ENCODE measurements around the gene CAMTA1.
"Not testable (repeated sequence)": the region's sequence is repeated elsewhere in the genome, so short reads cannot be mapped to it uniquely, and the experiment has no call there.

Gene CAMTA1

GRCh38 chr1:7589080-7589735 lies 804.0 kb downstream of the CAMTA1 start:
- H3K9ac ChIP-seq (ENCODE audit: low read depth, low read length): no peak overlapping the region
- WGBS: 93% methylated on average over 14 of the region's 14 CpGs
- H3K27ac ChIP-seq (ENCODE audit: low read depth, low read length): no peak overlapping the region
- H3K36me3 ChIP-seq (ENCODE audit: insufficient read depth, low read length): no peaks in the 10 kb centered on the region
- no peaks in the 10 kb centered on the region for H3K27me3 ChIP-seq (ENCODE audit: insufficient read depth, low read length)
- H3K9me3 ChIP-seq (ENCODE audit: insufficient read depth, low read depth, low read length): no peaks in the 10 kb centered on the region
- H3K4me3 ChIP-seq (ENCODE audit: low read length): no peak overlapping the region
- no peaks in the 10 kb centered on the region for H3K4me1 ChIP-seq (ENCODE audit: insufficient read depth, low read length)

GRCh38 chr1:7589774-7590425 lies 804.6 kb downstream of the CAMTA1 start:
- Histone ChIP-seq H3K4me3 (ENCODE audit: low read length) (no peak overlapping the region), H3K9me3 (ENCODE audit: insufficient read depth, low read depth, low read length) (no peaks in the 10 kb centered on the region), H3K4me1 (ENCODE audit: insufficient read depth, low read length) (no peaks in the 10 kb centered on the region), H3K36me3 (ENCODE audit: insufficient read depth, low read length) (no peaks in the 10 kb centered on the region), H3K27me3 (ENCODE audit: insufficient read depth, low read length) (no peaks in the 10 kb centered on the region), H3K9ac (ENCODE audit: low read depth, low read length) (no peak overlapping the region), H3K27ac (ENCODE audit: low read depth, low read length) (no peak overlapping the region)
- WGBS: 88% methylated on average over 10 of the region's 10 CpGs

- H3K4me3 ChIP-seq (ENCODE audit: low read length): no peak overlapping the region
- H3K36me3 ChIP-seq (ENCODE audit: insufficient read depth, low read length): no peaks in the 10 kb centered on the region
- no peak overlapping the region for H3K27ac ChIP-seq (ENCODE audit: low read depth, low read length)
- H3K27me3 ChIP-seq (ENCODE audit: insufficient read depth, low read length): no peaks in the 10 kb centered on the region
- WGBS: 93% methylated on average over 4 of the region's 4 CpGs
- no peak overlapping the region for H3K9ac ChIP-seq (ENCODE audit: low read depth, low read length)
- H3K4me1 ChIP-seq (ENCODE audit: insufficient read depth, low read length): no peaks in the 10 kb centered on the region
- no peaks in the 10 kb centered on the region for H3K9me3 ChIP-seq (ENCODE audit: insufficient read depth, low read depth, low read length)
Observed at GRCh38 chr1:7590426-7590790, 805.2 kb downstream of the CAMTA1 start.

GRCh38 chr1:7591565-7591964 lies 806.3 kb downstream of the CAMTA1 start:
- no peaks in the 10 kb centered on the region for H3K4me1 ChIP-seq (ENCODE audit: insufficient read depth, low read length)
- H3K27ac ChIP-seq (ENCODE audit: low read depth, low read length): no peak overlapping the region
- 92% methylated on average over 9 of the region's 10 CpGs for WGBS
- H3K27me3 ChIP-seq (ENCODE audit: insufficient read depth, low read length): no peaks in the 10 kb centered on the region
- H3K36me3 ChIP-seq (ENCODE audit: insufficient read depth, low read length): no peaks in the 10 kb centered on the region
- H3K4me3 ChIP-seq (ENCODE audit: low read length): no peak overlapping the region
- H3K9me3 ChIP-seq (ENCODE audit: insufficient read depth, low read depth, low read length): no peaks in the 10 kb centered on the region
- no peak overlapping the region for H3K9ac ChIP-seq (ENCODE audit: low read depth, low read length)

GRCh38 chr1:7592120-7592798 lies 807.0 kb downstream of the CAMTA1 start:
- Histone ChIP-seq H3K4me1 (ENCODE audit: insufficient read depth, low read length) (no peaks in the 10 kb centered on the region), H3K9ac (ENCODE audit: low read depth, low read length) (no peak overlapping the region), H3K27me3 (ENCODE audit: insufficient read depth, low read length) (no peaks in the 10 kb centered on the region), H3K4me3 (ENCODE audit: low read length) (no peak overlapping the region), H3K9me3 (ENCODE audit: insufficient read depth, low read depth, low read length) (no peaks in the 10 kb centered on the region), H3K27ac (ENCODE audit: low read depth, low read length) (no peak overlapping the region), H3K36me3 (ENCODE audit: insufficient read depth, low read length) (no peaks in the 10 kb centered on the region)
- WGBS: 94% methylated on average over 14 of the region's 14 CpGs

GRCh38 chr1:7594002-7594713 lies 808.9 kb downstream of the CAMTA1 start:
- no peaks in the 10 kb centered on the region for H3K4me1 ChIP-seq (ENCODE audit: insufficient read depth, low read length)
- H3K27me3 ChIP-seq (ENCODE audit: insufficient read depth, low read length): no peaks in the 10 kb centered on the region
- H3K4me3 ChIP-seq (ENCODE audit: low read length): no peak overlapping the region
- H3K9me3 ChIP-seq (ENCODE audit: insufficient read depth, low read depth, low read length): no peaks in the 10 kb centered on the region
- no peak overlapping the region for H3K9ac ChIP-seq (ENCODE audit: low read depth, low read length)
- 65% methylated on average over 5 of the region's 5 CpGs for WGBS
- no peak overlapping the region for H3K27ac ChIP-seq (ENCODE audit: low read depth, low read length)
- no peaks in the 10 kb centered on the region for H3K36me3 ChIP-seq (ENCODE audit: insufficient read depth, low read length)

GRCh38 chr1:7594714-7595295 lies 809.6 kb downstream of the CAMTA1 start:
- Histone ChIP-seq H3K27ac (ENCODE audit: low read depth, low read length) (no peak overlapping the region), H3K27me3 (ENCODE audit: insufficient read depth, low read length) (no peaks in the 10 kb centered on the region), H3K9me3 (ENCODE audit: insufficient read depth, low read depth, low read length) (no peaks in the 10 kb centered on the region), H3K9ac (ENCODE audit: low read depth, low read length) (no peak overlapping the region), H3K4me1 (ENCODE audit: insufficient read depth, low read length) (no peaks in the 10 kb centered on the region), H3K36me3 (ENCODE audit: insufficient read depth, low read length) (no peaks in the 10 kb centered on the region), H3K4me3 (ENCODE audit: low read length) (no peak overlapping the region)
- 90% methylated on average over 13 of the region's 13 CpGs for WGBS

DNA sequence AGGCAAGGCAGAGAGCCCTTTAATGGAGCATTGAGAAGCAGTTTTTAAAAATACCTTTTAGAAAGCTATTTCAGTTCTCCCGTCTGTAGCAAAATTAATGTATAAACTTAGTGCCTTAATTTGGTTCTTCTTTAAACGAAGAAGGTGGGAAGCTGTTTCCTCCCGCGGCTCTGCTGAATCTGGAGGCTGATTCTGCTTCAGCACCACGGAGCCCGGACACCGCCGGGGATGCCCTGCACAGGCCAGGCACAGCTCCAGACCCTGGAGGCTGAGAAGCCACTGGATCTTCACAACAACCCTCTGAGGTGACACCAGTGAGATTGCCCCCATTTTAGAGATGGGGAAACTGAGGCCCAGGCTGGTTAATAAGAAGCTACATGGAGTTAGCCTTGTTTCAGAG lies 810.1 kb downstream of the CAMTA1 start:
- Histone ChIP-seq H3K4me1 (ENCODE audit: insufficient read depth, low read length) (no peaks in the 10 kb centered on the region), H3K4me3 (ENCODE audit: low read length) (no peak overlapping the region), H3K9me3 (ENCODE audit: insufficient read depth, low read depth, low read length) (no peaks in the 10 kb centered on the region), H3K27me3 (ENCODE audit: insufficient read depth, low read length) (no peaks in the 10 kb centered on the region), H3K27ac (ENCODE audit: low read depth, low read length) (no peak overlapping the region), H3K9ac (ENCODE audit: low read depth, low read length) (no peak overlapping the region), H3K36me3 (ENCODE audit: insufficient read depth, low read length) (no peaks in the 10 kb centered on the region)
- WGBS: 89% methylated on average over 8 of the region's 8 CpGs

GRCh38 chr1:7596126-7596965 lies 811.1 kb downstream of the CAMTA1 start:
- no peaks in the 10 kb centered on the region for H3K36me3 ChIP-seq (ENCODE audit: insufficient read depth, low read length)
- H3K4me1 ChIP-seq (ENCODE audit: insufficient read depth, low read length): no peaks in the 10 kb centered on the region
- 92% methylated on average over 10 of the region's 10 CpGs for WGBS

DNA sequence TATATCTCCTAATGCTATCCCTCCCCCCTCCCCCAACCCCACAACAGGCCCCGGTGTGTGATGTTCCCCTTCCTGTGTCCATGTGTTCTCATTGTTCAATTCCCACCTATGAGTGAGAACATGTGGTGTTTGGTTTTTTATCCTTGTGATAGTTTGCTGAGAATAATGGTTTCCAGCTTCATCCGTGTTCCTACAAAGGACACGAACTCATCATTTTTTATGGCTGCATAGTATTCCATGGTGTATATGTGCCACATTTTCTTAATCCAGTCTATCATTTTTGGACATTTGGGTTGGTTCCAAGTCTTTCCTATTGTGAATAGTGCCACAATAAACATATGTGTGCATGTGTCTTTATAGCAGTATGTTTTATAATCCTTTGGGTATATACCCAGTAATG lies 812.8 kb downstream of the CAMTA1 start:
- H3K9ac ChIP-seq (ENCODE audit: low read depth, low read length); H3K4me1 ChIP-seq (ENCODE audit: insufficient read depth, low read length); H3K27me3 ChIP-seq (ENCODE audit: insufficient read depth, low read length); H3K27ac ChIP-seq (ENCODE audit: low read depth, low read length); H3K9me3 ChIP-seq (ENCODE audit: insufficient read depth, low read depth, low read length); H3K4me3 ChIP-seq (ENCODE audit: low read length); H3K36me3 ChIP-seq (ENCODE audit: insufficient read depth, low read length): not testable (repeated sequence)
- WGBS: 100% methylated on average over 2 of the region's 3 CpGs

More at GRCh38 chr1:7596126-7596965, 811.1 kb downstream of the CAMTA1 start:
- no peak overlapping the region for H3K27ac ChIP-seq (ENCODE audit: low read depth, low read length)
- no peak overlapping the region for H3K4me3 ChIP-seq (ENCODE audit: low read length)
- H3K9ac ChIP-seq (ENCODE audit: low read depth, low read length): no peak overlapping the region
- H3K27me3 ChIP-seq (ENCODE audit: insufficient read depth, low read length): no peaks in the 10 kb centered on the region
- no peaks in the 10 kb centered on the region for H3K9me3 ChIP-seq (ENCODE audit: insufficient read depth, low read depth, low read length)
